ENCODE results near the gene ECE1.

- TF ChIP-seq, protein P1, sequence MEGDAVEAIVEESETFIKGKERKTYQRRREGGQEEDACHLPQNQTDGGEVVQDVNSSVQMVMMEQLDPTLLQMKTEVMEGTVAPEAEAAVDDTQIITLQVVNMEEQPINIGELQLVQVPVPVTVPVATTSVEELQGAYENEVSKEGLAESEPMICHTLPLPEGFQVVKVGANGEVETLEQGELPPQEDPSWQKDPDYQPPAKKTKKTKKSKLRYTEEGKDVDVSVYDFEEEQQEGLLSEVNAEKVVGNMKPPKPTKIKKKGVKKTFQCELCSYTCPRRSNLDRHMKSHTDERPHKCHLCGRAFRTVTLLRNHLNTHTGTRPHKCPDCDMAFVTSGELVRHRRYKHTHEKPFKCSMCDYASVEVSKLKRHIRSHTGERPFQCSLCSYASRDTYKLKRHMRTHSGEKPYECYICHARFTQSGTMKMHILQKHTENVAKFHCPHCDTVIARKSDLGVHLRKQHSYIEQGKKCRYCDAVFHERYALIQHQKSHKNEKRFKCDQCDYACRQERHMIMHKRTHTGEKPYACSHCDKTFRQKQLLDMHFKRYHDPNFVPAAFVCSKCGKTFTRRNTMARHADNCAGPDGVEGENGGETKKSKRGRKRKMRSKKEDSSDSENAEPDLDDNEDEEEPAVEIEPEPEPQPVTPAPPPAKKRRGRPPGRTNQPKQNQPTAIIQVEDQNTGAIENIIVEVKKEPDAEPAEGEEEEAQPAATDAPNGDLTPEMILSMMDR (IDR thresholded peaks at IDR 0.05) = no peak
- TF ChIP-seq POLR2A (IDR thresholded peaks at IDR 0.05) = no peak
Observed at GRCh38 chr1:21333824-21334213, 43.6 kb upstream of the ECE1 start.
